SH-SY5Y (cell line): Measurements from ENCODE around the gene ANKRD39.

ENCODE experiments used
- GATA2 ChIP-seq: IDR thresholded peaks from 2 replicates; pipeline ENCODE4 v1.6.1; 2011; ENCODE audit warnings: mild to moderate bottlenecking, low read depth, low read length
- GATA3 ChIP-seq: IDR thresholded peaks from 2 replicates; pipeline ENCODE4 v1.6.1; 2011; ENCODE audit warnings: low read depth, mild to moderate bottlenecking, low read length, moderate library complexity

DNA sequence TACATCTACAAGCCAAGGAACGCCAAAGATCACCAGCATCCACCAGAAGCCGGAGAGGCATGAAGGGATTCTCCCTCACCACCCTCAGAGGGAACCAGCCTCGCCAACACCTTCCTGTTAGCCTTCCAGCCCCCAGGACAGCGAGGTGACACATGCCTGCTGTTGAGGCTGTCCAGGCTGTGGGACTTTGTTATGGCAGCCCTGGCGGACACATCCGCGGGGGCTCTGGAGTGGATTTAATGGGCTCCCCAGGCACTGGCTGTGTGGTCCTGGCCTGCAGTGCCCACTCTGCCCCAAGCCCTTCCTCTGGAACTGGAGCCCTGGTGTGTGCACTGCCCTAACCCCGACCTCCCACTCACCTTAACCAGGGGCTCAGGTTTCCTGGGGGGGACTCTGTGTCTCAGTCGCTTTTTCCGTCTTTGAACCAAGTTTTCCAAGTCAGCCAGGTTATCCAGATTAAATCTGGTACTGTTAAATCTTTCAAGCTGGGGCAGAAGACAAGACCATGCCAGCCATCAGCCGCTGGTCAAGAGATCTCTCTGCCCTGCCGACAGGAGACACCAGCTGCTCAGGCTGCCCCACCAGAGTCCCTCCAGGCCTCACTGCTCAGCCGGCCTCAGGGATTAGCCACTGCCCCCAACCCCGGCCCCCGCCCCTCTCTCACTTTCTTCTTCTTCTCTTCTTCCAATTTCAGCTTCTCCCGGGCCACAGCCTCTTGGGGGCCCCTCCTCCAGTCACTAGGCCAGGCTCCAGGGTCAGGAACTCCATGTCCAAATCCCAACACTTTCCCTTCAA lies 15.9 kb downstream of the ANKRD39 start:
- no peak for TF ChIP-seq GATA3
- TF ChIP-seq GATA2: no peak
